D721Med (cell line): ENCODE data around the gene SMIM33.

Experiments
- DNase-seq: peaks from one replicate; pipeline ENCODE4 v3.0.0; 2011; ENCODE audit warnings: low spot score; ENCODE audit not compliant: insufficient read length
- FAIRE-seq: peaks from 2 replicates; lab custom pipeline; 2011; peaks lifted over from hg19 to GRCh38; lab: Jason Lieb, UNC
- CTCF ChIP-seq: IDR thresholded peaks from 2 replicates; pipeline ENCODE4 v1.5.1; 2012; ENCODE audit warnings: mild to moderate bottlenecking, control low read depth; ENCODE audit not compliant: insufficient read depth; ENCODE audit errors: missing control alignments

The SMIM33 gene

GRCh38 chr5:139451878-139452660 lies 18.7 kb upstream of the SMIM33 start:
- FAIRE-seq, result no peak
- no peak for DNase-seq
- no peak for TF ChIP-seq CTCF

GRCh38 chr5:139453683-139454567 lies 16.9 kb upstream of the SMIM33 start:
- FAIRE-seq (no peak), DNase-seq (no peak)
- TF ChIP-seq CTCF, result no peak

GRCh38 chr5:139454568-139455290 lies 16.1 kb upstream of the SMIM33 start:
- no peak for FAIRE-seq
- no peak for TF ChIP-seq CTCF
- DNase-seq, result no peak

- TF ChIP-seq CTCF, result no peak
- no peak for DNase-seq
- FAIRE-seq, result no peak
These were observed 14.0 kb upstream of the SMIM33 start for GRCh38 chr5:139456776-139457175.

- DNase-seq (no peak), FAIRE-seq (no peak)
- no peak for TF ChIP-seq CTCF
These were observed 13.6 kb upstream of the SMIM33 start for GRCh38 chr5:139457241-139457640.

GRCh38 chr5:139457653-139458306 lies 13.0 kb upstream of the SMIM33 start:
- DNase-seq, result no peak

More at GRCh38 chr5:139457653-139458306, 13.0 kb upstream of the SMIM33 start:
- no peak for TF ChIP-seq CTCF
- FAIRE-seq, result no peak
